Measurements from ENCODE around the gene NPBWR2. TPM values are rescaled to one million over a fixed set of nuclear protein-coding genes. Genes with fewer than 3 reads are reported as not detected.
A peak's percentile ranks its signal among the peaks of the same experiment; 100 is the strongest.

Gene NPBWR2
- total RNA-seq, 1 experiment from 2014 or later: not detected

DNA sequence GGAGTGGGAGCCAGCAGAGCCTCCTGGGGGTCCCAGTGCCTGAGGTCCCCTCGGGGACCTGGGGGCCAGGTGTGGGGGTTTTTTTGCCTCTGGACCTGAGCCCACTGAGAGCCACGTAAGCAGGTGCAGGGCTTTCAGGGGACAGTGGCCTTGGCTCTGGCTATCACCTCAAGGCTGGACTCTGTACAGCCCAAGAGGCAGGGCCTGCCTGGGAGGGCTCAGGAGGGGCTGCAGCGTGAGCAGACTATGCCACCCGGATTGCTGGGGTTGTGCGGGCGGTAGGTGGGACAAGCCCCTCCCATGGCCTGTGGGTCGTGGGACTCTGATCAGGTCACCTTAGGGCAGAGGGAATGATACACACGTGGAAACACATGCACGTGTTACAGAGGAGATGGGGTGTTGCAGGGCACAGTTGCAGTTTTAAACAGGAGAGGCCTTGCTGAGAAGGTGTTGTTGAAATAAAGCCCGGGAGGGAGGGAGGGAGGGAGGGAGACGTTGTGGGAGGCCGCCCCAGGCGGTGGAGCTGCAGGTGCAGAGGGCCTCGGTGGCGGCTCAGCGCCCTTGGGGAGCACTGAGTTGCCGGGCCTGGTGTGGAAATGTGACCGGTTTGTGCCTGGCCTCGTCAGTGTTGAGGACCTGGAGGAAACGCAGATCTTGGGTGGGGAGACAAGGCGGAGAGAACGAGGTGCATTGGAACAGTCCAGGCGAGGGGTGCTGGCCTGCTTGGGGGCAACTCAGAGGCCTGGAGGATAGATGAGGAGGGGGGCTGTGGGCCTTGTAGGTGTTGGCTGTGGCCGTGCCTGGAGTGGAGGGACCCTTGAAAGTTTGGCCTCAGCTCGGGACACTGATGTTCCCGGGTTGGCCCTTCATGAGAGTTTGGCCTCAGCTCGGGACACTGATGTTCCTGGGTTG, 42.0 kb downstream of the NPBWR2 start:
- no peaks in the 10 kb centered on the region for H4K20me1 ChIP-seq (ENCODE audit: insufficient read depth)
- H3K4me1 ChIP-seq (ENCODE audit: control insufficient read depth in 1 of 2, insufficient read depth in 2 of 2, low read length in 2 of 2): peaks cover 42 to 54% of the 10 kb centered on the region in 2 experiments
- no peak for ATAC-seq
- ChIA-PET RAD21 (ENCODE audit: low non-redundant PET in 1 of 2, low total read pairs in 2 of 2, uncharacterized antibody in 2 of 2, unreplicated experiment in 2 of 2) (interaction anchor here in 1 of 2 experiments (0.8 kb wide), 1 partner anchor 26 kb away, joined by 3 read pairs; no protein-coding TSS in a partner anchor), POLR2A (interaction anchor here (1.0 to 1.4 kb wide), 2 partner anchors 11 to 26 kb away, joined by 3 read pairs; no protein-coding TSS in a partner anchor), CTCF (interaction anchor here (0.7 to 1.3 kb wide), 3 partner anchors 27 to 85 kb away, joined by 3 to 4 read pairs (median 4); partner anchors contain the start of gene PRPF6)
- H3K79me2 ChIP-seq (ENCODE audit: insufficient read depth, low read length): no peaks in the 10 kb centered on the region
- no peak for DNase-seq (ENCODE audit: low read depth, low spot score)
- H3K9ac ChIP-seq (ENCODE audit: low read length): no peak overlapping the region
- H3K9me3 ChIP-seq (ENCODE audit: control insufficient read depth in 1 of 2, insufficient read depth in 1 of 2, low read depth in 1 of 2, low read length in 2 of 2): no peaks in the 10 kb centered on the region
- no peak overlapping the region for H3K4me3 ChIP-seq (replicated peaks in 1 of 2; ENCODE audit: low read depth in 1 of 2, low read length in 2 of 2)
- H3K27me3 ChIP-seq (ENCODE audit: insufficient read depth, low read length): no peaks in the 10 kb centered on the region
- H3K36me3 ChIP-seq (ENCODE audit: control insufficient read depth in 1 of 2, insufficient read depth in 2 of 2, low read length in 2 of 2): no peaks in the 10 kb centered on the region
- no peaks in the 10 kb centered on the region for H3K9me2 ChIP-seq (ENCODE audit: insufficient read depth)
- H2AFZ ChIP-seq (ENCODE audit: low read depth, low read length, poor library complexity, severe bottlenecking): no peak overlapping the region
- H3K4me2 ChIP-seq (ENCODE audit: low read length): peak overlapping the region; percentile 84
- TF ChIP-seq, protein P1, sequence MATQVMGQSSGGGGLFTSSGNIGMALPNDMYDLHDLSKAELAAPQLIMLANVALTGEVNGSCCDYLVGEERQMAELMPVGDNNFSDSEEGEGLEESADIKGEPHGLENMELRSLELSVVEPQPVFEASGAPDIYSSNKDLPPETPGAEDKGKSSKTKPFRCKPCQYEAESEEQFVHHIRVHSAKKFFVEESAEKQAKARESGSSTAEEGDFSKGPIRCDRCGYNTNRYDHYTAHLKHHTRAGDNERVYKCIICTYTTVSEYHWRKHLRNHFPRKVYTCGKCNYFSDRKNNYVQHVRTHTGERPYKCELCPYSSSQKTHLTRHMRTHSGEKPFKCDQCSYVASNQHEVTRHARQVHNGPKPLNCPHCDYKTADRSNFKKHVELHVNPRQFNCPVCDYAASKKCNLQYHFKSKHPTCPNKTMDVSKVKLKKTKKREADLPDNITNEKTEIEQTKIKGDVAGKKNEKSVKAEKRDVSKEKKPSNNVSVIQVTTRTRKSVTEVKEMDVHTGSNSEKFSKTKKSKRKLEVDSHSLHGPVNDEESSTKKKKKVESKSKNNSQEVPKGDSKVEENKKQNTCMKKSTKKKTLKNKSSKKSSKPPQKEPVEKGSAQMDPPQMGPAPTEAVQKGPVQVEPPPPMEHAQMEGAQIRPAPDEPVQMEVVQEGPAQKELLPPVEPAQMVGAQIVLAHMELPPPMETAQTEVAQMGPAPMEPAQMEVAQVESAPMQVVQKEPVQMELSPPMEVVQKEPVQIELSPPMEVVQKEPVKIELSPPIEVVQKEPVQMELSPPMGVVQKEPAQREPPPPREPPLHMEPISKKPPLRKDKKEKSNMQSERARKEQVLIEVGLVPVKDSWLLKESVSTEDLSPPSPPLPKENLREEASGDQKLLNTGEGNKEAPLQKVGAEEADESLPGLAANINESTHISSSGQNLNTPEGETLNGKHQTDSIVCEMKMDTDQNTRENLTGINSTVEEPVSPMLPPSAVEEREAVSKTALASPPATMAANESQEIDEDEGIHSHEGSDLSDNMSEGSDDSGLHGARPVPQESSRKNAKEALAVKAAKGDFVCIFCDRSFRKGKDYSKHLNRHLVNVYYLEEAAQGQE (IDR thresholded peaks at IDR 0.05; ENCODE audit: low read depth): no peak
- TF ChIP-seq POLR2A (IDR thresholded peaks at IDR 0.05; ENCODE audit: borderline replicate concordance, extremely low read depth, insufficient read depth, insufficient read length): no peak
- intact Hi-C loops (cut with micrococcal nuclease): no loop called here
- no TSS peak for BruUV-seq (replicated peaks)
- H3K27ac ChIP-seq (ENCODE audit: low read depth, low read length): peak overlapping the region; percentile 15; the same call in 1 of the 2 replicates
